IPS DF 19.7 (cell line): Measurements from ENCODE around the gene GABRG3.

Source experiments
- DNase-seq: peaks from one replicate; pipeline ENCODE4 v3.0.0-alpha.2; 2013; ENCODE audit warnings: low read depth, low spot score

GABRG3 gene

GRCh38 chr15:27062951-27063350 lies 92.0 kb downstream of the GABRG3 start:
- DNase-seq = no peak

DNA sequence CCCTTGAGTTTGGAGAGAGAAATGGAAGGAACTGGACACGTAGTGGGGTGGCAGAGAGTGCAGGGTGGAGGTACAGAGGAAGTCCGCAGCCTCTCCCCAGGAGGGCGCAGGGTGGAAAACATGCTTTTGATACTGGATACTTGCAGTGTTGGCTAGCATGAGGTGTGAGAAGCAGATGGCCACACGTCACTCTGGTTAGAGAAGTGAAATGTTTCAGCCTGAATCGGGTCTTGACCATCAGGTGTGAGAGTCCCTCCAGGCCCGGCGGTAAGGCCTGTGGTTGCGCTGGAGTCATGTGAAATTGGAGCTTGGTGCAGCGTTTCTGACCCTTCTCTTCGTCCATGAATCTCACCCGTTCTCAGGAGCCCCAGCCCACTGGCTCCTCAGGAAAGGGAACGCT lies 93.1 kb downstream of the GABRG3 start:
- DNase-seq = no peak

GRCh38 chr15:27065151-27065550 lies 94.2 kb downstream of the GABRG3 start:
- DNase-seq = no peak

GRCh38 chr15:27065785-27066184 lies 94.8 kb downstream of the GABRG3 start:
- DNase-seq = no peak

DNA sequence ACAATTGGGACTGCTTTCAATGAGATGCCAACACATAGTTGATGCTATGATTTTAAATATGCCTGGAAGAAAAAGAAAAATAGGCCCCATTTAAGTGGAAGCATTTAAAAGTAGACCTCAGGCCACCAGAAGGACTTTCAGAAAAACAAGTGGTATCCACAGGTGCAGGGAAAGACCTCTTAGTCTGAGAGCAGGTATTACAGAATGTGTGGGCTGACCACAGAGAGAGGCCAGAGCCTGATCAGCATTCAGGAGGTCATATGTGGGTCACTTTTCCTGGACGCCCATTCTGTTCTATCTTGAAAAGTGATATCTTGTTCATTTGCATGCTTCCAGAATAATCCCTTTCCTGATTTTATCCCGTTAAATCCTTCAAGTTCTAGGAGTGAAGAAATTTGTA lies 95.5 kb downstream of the GABRG3 start:
- no peak for DNase-seq

DNA sequence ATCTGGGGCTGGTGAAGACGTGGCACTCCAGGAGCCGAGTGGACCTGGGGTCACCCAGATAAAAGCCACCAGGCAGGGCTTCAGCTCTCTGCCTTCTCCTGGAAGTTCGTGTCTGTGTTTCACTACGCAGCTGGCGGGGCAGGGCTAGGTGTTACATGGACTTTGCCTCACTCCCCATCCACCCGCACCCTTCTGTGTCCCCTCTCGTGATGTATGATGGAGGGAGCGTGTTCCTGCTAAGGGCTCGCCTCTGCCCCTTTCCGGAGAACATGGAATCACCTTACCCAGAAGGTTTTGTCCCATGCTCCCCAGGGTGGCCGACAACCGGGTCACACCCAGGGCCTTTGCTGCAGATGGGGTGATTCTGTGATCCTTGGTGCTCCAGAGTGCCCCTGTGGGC lies 96.2 kb downstream of the GABRG3 start:
- DNase-seq = no peak

DNA sequence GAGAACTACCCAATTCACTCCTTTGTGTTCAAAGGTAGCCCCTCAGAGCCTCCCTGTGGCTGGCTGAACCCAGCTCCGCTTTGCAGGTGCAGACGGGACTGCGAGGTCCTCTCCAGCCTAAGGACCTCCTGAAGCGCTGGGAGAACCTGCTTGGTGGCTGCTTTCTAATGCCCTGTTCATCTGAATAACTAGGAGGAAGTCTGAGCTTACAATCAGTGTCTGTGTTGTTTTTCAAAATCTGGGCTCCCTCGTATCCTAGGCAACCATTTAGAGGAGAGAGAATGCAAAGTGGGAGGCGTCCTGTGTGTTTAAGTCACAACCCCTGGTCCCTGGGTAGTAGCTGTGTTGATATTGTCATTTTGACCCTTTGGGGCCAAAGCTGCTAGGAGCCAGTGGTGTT lies 99.9 kb downstream of the GABRG3 start:
- DNase-seq = no peak

DNA sequence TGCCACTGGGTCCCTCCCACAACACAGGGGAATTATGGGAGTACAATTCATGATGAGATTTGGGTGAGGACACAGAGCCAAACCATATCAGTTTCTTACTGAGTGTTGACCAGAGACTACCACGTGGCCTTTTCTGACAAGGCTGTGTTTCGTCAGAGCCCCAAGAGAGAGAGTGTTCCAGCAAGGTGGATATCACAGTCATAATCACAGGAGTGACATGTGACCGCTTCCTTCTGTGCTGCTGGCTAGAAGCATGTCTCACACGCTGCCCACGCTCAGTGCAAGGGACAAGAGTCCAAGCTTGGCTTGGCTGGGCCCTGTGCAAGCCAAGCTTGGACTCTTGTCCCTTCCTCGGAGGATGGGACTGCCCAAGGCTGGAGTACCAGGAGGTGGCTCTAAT lies 103.2 kb downstream of the GABRG3 start:
- no peak for DNase-seq

- no peak for DNase-seq
Measured at GRCh38 chr15:27077790-27078189, 106.8 kb downstream of the GABRG3 start.

- no peak for DNase-seq
Measured at GRCh38 chr15:27081676-27082418, 110.9 kb downstream of the GABRG3 start.

DNA sequence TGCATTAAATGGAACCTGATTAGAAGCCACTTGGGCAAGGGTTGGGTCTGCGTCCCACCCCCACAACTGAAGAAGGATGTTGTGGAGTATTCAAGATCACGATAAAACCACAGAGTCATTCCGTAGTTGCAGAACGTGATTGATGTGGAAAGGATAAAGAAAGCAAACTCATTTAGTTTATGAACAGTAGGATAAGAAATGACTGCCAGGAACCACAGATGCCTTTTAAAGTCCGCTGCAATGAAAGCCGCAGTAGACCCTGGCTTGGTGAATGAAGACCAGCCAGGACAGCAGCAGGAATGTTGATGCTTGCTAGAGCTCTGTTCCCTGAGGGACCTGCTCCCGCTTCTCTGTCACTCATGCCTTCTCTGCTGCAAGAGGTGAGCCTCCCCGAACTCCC lies 111.5 kb downstream of the GABRG3 start:
- no peak for DNase-seq

GRCh38 chr15:27084844-27085243 lies 113.9 kb downstream of the GABRG3 start:
- no peak for DNase-seq

GRCh38 chr15:27086149-27086548 lies 115.2 kb downstream of the GABRG3 start:
- no peak for DNase-seq

- no peak for DNase-seq
Measured at GRCh38 chr15:27086805-27087204, 115.8 kb downstream of the GABRG3 start.

GRCh38 chr15:27087651-27088583 lies 116.9 kb downstream of the GABRG3 start:
- no peak for DNase-seq

GRCh38 chr15:27088584-27089232 lies 117.7 kb downstream of the GABRG3 start:
- DNase-seq = no peak

GRCh38 chr15:27089233-27089586 lies 118.2 kb downstream of the GABRG3 start:
- DNase-seq = no peak

DNA sequence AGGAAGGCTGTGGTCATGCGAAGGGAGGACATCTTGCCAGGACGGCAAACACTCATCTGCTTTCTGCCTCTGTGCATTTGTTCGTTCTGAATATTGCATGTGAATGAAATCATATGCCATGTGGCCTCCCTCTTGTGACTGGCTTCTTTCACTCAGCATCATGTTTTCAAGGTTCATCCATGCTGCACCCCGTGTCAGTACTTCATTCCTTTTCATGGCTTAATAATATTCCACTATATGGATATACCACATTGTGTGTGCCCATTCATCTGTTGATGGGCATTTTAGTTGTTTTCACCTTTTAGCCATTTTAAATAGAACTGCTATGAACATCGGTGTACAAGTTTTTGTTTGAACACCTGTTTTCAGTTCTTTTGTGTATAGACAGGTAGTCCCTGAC lies 118.7 kb downstream of the GABRG3 start:
- DNase-seq = no peak

DNA sequence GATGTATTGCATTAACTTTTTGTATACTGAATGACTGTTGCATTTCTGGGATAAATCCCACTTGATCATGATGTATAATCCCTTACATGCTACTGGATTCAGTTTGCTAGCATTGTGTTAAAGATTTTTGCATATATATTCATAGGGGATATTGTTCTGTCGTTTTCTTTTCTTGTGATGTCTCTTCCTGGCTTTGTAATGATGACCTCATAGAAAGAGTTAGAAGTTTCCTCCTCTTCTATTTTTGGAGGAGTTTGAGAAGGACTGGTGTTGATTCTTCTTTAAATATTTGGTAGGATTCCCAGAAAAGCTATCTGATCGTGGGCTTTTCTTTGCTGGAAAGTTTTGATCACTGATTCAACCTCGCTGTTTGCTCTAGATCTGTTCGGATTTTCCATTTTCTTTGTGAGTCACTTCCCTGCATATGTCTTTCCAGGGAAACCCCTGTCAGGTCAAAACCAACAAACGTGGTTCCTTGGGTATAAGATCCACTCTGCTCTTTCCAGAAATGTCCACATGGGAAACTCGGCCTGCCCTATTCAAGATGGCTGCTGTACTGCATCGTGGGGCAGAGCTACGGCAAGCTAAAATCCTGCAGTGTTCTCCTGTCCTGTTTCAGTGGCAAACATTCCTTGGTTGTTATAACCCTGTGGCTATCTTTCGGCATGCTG lies 120.4 kb downstream of the GABRG3 start:
- DNase-seq = no peak

DNA sequence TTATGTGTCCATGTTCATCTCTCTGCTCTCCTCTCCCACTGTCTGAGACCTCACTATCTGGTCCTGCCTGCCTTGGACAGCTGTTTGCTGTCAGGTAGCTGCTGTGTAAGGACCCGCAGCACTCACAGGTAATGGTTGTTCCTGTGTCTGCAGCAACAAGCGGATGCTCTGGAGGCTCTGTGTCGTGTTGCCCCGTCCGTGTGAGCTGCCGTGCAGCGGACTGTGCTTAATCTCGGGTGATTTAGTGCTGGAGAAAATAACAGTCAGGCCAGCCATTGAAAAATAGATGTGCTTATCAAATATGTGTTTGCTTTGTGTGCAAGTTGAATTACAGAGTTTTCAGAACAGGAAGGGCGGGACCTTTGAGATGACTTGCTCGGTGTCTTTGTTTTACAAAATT lies 121.4 kb downstream of the GABRG3 start:
- no peak for DNase-seq

GRCh38 chr15:27094235-27094634 lies 123.3 kb downstream of the GABRG3 start:
- no peak for DNase-seq
